GM12873 (cell line): Measurements from ENCODE around the gene PHAF1.

Source experiments
- TF ChIP-seq, protein P1 (sequence below): IDR thresholded peaks from 2 replicates; pipeline ENCODE4 v1.5.1; 2012; ENCODE audit warnings: low read depth, mild to moderate bottlenecking, moderate library complexity, low read length, control low read depth; ENCODE audit not compliant: insufficient read depth; ENCODE audit errors: missing control alignments

Gene PHAF1

GRCh38 chr16:67148221-67148620 lies 38.5 kb downstream of the PHAF1 start:
- TF ChIP-seq, protein P1, sequence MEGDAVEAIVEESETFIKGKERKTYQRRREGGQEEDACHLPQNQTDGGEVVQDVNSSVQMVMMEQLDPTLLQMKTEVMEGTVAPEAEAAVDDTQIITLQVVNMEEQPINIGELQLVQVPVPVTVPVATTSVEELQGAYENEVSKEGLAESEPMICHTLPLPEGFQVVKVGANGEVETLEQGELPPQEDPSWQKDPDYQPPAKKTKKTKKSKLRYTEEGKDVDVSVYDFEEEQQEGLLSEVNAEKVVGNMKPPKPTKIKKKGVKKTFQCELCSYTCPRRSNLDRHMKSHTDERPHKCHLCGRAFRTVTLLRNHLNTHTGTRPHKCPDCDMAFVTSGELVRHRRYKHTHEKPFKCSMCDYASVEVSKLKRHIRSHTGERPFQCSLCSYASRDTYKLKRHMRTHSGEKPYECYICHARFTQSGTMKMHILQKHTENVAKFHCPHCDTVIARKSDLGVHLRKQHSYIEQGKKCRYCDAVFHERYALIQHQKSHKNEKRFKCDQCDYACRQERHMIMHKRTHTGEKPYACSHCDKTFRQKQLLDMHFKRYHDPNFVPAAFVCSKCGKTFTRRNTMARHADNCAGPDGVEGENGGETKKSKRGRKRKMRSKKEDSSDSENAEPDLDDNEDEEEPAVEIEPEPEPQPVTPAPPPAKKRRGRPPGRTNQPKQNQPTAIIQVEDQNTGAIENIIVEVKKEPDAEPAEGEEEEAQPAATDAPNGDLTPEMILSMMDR, result no peak

GRCh38 chr16:67148656-67149275 lies 39.0 kb downstream of the PHAF1 start:
- TF ChIP-seq, protein P1, result no peak

DNA sequence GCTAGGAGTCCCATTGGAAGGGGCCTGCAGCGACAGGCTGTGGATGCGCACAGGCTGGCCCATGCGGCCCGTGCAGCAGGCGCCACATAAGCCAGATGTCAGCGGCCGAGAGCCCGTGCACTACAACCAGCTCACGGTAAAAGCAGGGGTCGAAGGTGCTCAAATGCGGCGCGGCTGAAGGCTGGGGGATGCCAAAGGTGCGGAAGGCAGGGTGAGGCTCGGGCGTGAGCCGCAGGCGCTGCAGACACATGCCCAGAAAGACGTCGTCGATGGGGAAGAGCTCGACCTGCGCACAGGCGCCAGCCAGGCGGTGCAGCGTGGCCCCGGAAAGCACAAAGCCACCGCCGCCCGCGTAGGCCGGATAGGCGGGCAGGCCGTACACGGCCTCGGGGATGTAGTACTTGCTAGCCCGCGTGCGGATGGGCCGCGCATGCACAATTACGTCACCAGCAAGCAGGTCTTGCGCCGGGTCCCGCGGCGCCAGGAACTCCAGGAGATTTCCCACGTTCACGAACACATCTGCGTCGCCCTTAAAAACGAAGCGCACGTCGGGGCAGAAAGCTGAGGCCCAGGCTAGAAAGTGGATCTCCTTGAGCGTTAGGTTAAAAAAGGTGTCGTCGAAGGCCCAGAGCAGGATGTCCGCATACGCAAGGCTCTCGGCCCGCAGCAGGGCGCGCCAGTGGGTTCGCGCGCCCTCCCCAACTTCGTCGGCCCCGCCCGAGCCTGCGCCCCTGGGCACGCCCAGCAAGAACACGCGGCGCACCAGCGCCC lies 39.7 kb downstream of the PHAF1 start:
- TF ChIP-seq, protein P1, result peak; percentile 1

DNA sequence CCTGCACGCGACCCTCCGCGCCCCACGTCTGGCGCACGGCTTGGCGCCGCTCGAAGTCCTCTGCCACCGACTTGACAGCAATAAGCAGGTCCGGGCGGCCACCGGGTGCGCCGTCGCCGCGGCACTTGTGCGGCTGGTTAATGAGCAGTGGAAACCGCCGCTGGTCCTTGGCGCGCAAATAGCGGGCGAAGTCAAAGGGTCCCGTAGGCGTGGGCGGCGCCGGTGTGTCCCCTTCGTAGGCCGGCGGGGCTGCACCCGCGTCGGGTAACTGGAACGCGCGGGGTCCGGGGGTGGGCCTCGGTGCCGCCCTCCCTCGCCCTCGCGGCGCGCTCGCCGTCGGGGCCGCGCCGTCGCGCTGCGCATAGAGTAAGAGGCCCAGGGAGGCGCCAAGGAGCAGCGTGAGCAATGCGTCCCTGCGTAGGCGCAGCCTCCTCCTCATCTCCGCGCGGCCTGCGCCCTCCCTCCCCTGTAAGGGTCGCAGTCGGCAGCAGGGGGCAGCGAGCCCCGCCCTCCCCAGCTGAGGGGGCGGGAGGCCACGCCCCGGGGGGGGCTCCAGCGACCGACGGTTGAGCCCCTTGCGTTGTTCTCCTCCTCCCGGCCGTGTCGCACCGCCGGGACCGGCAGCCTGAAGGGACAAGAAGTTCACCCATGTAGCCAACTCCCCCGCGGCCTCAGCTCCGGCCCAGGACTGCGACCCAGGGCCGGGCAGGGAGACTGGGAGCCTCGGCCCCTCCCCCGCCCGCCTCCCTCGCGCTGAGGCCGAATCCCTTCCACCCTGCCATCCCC lies 40.5 kb downstream of the PHAF1 start:
- TF ChIP-seq, protein P1, result no peak

GRCh38 chr16:67150833-67151396 lies 41.2 kb downstream of the PHAF1 start, which contains the start of gene B3GNT9:
B3GNT9 (minus strand) TSS chr16:67150998; CDS start chr16:67150485, 513 bp downstream.
- TF ChIP-seq, protein P1, result no peak

- TF ChIP-seq, protein P1, result peak; percentile 25
Measured at GRCh38 chr16:67151431-67152097, 41.8 kb downstream of the PHAF1 start.
